GM18870 (cell line): ENCODE results near the gene NEGR1.
"Not testable (repeated sequence)": the region's sequence is repeated elsewhere in the genome, so short reads cannot be mapped to it uniquely, and the experiment has no call there.

Experiments used
- ATAC-seq: cut with Tn5 transposase; IDR thresholded peaks from one replicate; pipeline ENCODE4 v1.9.1; 2021; ENCODE audit warnings: moderate library complexity; ENCODE audit not compliant: unreplicated experiment

NEGR1 gene

DNA sequence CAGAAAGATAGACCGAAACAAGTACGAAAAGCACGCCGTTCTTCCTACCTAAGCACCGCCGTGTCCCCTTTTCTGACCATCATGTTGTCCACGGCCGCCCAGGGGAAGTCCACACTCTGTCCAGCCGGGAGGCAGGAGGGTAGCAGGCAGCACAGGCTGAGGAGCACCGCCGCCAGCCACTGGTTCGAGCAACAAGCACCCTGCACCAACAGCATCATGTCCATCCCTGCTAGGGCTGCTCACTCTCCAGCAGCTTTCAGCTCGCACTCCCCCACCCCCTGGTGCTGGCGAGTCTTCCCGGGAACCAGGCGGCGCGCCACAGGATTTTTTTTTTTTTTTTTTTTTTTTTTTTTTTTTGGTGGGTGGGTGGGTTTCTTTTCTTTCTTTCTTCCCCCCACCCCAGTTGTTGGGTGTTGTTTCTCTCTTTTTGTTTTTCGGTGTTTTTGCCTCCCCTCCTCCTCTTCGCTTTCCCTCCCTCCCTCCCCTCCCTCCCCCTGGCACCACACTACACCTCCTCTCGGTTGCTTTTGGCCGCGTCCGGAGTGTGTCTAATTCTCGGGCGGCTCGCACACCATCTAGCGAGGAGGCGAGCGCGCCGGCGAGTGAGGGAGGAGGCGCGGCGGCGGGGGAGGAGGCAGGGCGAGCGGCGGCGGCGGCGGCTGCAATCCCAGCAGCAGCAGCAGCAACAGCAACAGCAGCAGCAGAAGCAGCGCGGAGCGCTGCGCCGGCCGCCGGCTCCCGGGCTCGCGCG lies at the start of gene NEGR1:
Gene NEGR1, minus strand, starts transcription at position 269 of the 751 bp plus-strand sequence.
- peak; percentile 31 for ATAC-seq

DNA sequence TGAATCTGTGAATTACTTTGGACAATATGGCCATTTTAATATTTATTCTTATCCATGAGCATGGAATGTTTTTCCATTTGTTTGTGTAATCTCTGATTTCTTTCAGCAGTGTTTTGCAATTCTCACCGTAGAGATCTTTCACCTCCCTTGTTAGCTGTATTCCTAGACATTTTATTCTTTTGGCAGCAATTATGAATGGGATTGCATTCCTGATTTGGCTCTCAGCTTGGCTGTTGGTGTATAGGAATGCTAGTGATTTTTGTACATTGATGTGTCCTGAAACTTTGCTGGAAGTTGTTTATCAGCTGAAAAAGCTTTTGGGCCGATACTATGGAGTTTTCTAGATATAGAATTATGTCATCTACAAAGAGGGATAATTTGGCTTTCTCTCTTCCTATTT lies 44.2 kb upstream of the NEGR1 start:
- no peak for ATAC-seq

DNA sequence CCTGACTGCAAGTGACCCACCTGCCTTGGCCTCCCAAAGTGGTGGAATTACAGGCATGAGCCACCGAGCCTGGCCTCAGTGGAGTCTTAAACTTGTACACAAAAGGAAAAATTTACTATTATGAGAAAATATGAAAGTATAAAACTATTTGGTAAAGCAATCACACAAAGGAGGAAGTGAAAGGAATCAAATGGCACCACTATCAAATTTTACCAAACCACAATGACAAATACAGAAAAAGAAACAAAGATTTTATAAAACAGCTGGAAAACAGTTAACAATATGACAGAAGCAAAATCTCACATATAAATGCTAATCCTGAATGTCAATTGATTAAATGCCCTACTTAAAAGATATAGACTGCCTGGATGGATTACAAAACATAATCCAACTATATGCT lies 42.1 kb upstream of the NEGR1 start:
- ATAC-seq = no peak

DNA sequence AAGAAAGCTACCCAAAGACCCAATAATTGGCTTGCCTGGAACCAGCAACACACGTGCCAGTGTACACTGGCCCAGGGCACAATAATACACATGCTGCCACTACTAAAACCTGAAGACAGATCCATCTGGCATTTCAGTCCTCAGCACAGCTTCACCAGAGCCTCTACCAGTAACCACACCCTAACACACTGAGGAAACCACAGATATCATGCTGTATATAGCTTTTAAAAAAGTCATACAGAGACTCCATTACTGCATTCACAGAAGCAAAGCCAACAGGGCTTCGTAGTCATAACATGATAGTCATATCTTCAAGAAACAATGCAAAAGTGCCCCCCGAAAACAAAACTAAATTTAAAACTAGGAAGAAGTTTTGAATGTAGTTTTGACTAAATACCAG lies 40.6 kb upstream of the NEGR1 start:
- no peak for ATAC-seq

DNA sequence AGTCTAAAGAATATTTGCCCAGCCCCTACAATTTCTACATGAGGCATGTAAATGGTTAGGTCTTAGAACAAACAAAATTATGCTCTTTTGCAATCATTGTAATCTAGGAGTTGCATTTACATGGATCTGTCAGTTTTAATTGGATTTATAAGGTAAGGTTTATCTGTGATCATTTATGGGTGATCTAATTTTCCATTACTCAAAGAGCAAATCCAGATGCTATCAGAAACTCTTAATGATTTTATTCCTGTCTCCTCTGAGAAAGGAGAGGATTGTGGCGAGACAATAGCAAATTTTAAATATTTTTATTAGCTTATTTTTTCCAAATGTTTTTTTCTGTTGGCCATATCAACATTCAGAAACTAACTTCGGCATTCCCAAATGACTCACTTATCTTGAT lies 14.2 kb upstream of the NEGR1 start:
- no peak for ATAC-seq

DNA sequence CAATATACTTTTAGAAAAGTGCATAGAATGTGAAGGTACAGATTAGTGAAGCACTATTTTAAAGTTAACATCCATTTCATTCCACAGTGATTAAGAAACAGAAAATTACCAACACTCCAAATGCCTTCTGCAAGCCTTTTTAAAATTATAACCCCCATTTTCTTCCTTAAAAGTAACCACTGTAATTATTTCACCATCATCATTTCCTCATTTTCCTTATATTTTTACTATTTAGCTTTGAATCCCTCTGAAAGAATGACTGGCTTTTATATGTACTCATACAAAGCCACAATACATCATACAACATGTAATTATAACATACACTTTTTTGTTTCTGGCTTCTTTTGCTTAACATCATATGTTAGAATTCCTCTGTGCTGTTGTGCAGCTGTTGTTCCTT lies 6.5 kb upstream of the NEGR1 start:
- no peak for ATAC-seq

DNA sequence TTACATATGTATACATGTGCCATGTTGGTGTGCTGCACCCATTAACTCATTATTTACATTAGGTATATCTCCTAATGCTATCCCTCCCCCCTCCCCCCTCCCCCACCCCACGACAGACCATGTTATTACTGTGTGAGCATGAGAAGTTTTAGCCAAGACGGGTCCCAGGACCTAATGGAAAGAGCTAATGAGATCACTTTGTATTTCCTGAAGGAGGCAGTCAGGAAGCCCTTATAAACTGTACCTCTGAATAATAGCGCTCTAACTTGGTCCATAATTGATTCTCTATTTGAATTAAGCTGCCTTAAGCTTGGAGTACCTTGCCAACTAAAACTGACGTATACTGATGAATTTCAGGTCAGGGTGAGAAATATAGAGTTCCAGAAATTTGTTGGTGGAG lies 4.1 kb upstream of the NEGR1 start:
- no peak for ATAC-seq

DNA sequence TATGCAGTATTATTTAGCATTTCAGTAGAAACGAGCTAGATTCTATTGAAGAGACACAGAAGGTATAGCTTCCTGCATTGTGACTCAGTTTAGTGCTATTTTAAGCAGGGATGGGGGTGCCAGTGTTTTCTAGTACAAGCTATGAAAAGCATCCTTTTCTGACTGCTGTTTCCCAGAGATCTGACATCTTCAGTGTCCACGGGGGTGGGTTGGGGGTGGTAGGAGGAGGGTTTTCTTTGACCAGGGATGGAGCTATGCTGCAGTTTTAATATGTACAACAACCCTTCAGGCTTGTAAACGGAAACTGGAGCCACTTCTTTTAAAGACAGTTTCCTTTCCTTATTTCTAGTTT lies 2.7 kb upstream of the NEGR1 start:
- no peak for ATAC-seq

DNA sequence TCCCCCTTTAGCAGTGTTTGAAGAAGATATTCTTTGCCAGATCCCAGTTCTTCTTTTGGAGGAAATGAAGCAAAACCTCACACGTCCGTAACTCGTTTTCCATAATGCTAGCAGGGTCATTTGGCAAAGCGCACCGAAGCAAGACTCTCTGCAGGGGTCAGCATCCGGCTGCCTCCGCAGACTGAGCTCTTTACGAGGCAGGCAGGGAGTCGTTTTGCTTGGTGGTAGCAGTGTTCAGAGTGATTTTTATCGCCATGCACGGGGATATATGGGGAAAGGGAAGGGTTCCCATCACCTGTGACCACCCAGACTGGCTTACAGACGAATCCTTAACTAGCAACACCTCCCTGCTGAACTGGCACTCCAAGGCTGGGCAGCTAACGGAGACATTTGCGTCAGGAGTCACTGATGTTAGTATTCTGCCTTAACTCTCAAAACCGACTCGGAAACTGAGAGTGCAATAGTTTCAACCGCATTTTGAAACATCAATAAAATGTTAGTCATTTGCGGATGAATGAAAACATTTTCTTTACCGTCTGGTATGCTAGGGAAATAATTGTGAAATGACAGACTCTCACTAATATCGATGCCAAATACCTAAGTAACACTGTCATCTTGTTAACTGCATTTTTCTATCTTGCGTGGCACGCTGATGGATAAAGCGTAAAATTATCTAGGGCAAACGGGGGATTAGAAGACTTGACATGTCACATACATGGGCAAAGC lies 2.2 kb upstream of the NEGR1 start:
- peak; percentile 83 for ATAC-seq

DNA sequence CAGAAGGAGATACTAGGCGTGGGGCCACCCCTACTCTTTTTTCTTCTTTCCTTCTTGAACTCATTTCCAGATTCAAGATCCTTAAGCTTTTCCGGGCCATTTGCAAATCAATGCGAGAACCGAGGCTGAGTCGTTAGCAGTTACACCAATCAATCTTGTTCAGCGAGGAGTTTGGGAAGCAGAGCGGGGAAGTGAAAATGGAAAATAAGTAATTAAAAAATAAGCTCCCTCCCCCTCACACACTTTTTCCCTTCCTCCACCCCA lies 1.7 kb upstream of the NEGR1 start:
- ATAC-seq = no peak

DNA sequence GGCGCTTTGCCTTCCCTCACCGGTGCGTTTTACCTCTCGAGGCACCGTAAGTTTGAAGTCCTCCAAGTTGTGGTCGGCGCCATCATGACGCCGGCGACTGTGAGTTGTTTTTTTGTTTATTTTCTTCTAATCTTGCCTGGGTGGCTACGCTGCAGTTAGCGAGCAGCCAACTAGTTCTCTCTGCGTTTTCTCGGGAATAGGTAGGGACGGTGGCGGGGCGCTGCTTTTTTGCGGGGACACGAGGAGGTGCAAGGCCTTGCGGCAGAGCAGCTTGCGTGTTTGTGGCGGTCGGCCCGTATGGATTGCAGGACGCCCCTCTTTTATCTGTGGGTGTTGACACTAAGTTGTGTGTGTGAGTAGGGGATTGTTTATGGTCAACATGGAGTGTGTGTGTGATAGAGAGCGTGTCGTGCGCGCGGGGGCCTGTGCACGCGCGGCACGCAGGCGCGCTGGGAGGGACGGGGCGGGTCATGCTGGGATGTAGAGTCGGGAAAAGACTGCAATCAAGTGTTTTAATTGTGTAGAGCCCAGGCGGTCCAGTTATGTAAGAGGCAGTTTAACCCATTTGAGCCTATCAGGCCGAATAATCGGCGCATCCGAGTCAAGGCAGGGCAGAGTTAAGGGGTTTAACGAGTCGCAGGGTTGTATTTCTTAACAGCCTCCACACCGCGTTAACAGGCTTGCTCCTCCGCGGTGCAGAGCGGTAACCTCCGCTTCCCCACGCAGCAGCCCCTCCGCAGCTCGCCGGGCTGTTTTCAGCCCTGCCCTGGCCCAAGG lies 1.2 kb upstream of the NEGR1 start:
- no peak for ATAC-seq

DNA sequence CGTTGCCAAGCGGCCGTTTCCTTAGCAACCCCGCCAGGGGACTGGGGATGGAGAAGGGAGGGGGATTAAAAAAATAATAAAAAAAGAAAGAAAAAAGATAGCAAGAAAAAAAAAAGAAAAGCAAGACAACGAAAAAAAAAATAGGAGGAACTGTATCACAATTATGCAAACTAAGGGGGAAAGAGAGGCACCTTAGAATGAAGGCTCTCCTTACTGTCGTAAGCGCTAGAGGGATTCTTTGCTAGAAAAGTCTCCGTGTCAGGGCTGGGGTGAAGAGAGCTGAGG lies 625 bp upstream of the NEGR1 start:
- peak; percentile 10 for ATAC-seq

DNA sequence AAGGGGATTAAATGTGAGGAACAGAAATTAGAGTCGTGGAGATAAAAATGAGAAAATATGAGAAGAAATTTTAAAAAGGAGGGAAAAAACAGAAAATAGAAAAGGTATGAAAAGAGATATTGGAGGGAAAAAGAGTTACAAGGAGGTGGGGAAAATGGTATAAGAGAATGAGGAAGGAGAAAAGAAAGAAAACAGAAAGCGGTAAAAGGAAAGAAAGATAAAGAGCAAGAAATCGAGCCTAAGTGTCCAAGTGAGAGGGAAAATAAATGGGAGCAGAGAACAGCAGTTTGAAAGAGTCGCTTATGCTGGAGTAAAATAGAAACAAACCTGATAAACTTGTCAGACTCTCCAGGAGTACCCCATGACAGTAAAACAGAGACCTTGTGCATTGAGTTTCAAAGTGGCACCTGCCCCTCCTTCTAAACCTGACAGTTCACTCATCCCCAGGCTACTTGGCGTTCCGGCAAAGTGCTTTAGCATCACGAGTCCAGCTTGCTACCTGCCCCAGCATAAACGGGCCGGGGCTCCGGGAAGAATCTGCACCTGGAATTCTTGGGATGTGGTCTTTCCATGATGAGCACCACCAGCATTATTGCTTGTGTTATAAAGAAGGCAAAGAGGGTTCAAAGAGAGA lies 585 bp downstream of the NEGR1 start:
- no peak for ATAC-seq

DNA sequence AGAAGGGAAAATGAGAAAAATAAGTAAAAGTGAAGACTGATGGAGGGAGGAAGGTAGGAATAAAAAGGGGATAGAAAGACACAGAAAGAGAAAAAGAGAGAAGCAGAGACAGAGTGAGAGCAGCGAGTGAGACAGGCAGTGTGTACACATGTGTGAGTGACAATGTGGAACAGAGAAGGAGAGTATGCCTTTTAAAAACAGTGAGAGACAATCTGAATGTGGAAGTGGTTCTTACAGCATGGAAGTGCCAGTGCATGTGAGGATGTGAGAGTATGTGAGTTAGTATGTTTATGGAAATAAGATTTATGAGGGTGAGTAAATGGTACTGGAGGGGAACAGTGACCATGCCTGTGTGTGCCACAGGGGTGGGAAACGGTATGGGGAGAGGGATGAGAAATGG lies 1.2 kb downstream of the NEGR1 start:
- no peak for ATAC-seq

DNA sequence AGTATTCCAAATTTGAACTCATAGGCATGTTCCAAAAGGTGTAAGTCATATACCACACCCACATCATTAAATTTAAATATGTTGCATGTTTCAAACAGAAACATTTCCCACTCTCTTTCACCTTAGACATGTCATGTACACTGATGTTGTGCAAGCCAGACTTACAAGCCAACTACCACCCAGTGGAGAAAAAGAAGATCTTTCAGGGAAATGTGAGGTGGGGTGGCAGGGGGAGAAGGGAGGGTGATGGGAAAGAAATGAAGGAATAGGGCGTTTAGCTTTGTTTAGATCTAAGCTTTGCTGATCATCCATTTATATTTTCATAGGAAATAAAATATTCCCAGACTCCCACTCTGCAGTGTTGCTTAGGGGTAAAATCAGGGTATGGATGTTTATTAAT lies 1.6 kb downstream of the NEGR1 start:
- no peak for ATAC-seq

DNA sequence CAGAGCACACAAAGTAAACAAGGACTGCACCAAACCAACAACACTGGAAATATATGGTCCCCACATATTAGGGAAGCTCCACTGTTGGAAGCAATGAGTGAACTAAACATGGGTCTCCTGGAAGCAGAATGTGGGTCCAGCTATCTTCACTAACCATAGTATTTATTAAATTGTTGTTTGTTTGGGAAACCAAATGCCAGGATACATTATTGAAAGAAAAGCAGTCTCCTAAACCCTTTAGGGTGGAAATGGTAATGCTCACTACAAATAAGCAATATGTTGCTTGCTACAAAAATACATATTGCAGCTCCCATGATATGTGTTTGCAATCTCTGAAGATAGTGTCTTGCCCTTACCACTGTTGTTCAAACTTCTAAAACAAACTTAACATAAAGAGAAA lies 2.2 kb downstream of the NEGR1 start:
- no peak for ATAC-seq

DNA sequence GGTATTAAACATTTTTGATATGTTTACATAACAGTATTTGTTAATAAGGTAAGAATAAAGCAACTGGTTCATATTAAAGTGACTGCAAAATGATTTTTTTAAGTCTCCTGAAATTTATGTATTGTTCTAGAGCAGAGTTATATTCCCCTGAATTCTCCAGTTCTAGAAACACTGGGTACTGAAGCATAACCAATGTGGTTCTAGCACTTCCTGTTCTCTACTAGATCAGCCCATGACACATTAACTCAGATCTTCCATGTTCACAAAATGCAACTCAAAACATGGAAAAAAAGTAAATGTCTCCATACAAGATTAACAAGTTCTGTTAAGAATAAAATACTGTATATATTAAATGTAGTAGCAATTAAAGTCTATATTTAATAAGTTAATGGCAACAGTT lies 3.9 kb downstream of the NEGR1 start:
- peak; percentile 59 for ATAC-seq

DNA sequence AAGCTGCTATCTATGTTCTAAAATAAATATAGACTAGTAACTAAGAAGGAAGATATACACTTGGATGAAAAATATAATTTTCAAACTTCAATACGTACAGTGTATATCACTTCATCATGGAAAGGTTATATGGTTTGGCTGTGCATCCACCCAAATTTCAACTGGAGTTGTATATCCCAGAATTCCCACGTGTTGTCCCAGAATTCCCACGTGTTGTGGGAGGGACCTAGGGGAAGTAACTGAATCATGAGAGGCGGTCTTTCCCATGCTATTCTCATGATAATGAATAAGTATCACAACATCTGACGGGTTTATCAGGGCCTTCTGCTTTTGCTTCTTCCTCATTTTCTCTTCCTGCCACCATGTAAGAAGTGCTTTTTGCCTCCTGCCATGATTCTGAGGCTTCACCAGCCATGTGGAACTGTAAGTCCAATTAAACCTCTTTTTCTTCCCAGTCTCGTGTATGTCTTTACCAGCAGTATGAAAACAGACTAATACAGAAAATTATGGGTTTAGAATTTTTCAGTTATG lies 10.7 kb downstream of the NEGR1 start:
- no peak for ATAC-seq

DNA sequence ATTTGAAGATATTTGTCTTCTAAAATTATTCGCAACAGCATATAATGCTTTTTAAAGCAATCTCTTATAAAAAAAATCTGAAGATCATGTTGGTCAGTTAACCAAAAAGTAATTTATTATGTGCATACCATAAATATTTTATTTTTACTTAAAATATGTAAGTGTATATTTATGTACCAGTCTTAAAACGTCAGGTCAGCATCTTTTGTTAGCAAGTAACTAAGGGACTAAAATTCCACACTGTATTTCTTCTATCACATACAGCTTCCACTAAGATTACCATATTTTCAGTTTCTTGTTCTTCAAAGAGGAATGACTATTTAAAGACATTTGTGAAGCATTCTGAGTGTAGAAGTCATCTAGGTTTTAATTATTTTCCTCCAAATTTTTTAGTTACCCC lies 19.6 kb downstream of the NEGR1 start:
- ATAC-seq = no peak

DNA sequence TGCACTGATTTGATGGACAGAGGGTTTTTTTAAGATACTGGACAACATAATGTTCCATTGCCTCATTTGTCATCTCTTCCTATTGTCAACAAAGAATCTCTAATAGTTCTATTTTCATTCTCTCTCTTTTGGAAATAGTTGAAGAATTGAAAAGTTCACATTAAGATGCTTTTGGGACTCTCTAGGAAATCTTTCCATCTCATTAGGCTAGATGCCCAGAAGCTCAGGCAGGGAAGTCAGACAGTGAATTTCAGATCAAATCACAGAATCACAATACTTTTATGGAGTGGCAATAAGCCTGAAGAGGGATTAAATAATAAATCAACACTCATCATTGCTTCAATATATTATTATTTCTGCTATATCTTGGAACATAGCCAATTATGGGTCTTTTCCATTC lies 29.2 kb downstream of the NEGR1 start:
- no peak for ATAC-seq

DNA sequence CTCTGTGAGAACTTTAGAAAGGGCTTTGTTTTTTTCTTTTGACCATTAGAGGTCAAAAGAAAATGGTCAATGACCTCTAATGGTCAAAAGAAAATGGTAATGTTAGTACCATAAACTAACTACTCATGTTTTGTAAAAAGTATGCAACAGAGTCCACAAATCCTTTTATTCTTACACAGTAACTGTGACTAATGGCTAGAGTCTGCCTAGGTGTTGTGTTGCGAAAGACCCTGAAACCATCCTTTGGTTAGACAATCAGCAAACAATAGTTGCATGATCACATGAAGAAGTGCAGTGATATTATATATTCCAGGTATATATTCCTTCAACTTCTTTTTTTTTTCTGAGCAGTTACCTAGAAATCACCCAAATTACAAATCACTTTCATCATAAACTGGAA lies 40.9 kb downstream of the NEGR1 start:
- ATAC-seq = no peak

DNA sequence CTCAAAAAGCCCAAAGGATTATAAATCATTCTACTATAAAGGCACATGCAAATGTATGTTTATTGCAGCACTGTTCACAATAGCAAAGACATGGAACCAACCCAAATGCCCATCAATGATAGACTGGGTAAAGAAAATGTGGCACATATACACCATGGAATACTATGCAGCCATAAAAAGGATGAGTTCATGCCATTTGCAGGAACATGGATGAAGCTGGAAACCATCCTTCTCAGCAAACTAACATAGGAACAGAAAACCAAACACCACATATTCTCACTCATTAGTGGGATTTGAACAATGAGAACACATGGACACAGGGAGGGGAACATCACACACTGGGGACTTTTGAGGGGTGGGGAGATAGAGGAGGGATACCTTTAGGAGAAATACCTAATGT lies 46.4 kb downstream of the NEGR1 start:
- ATAC-seq = not testable (repeated sequence)
